ENCODE results near the gene AATK. TPM values are rescaled to one million over a fixed set of nuclear protein-coding genes. Genes with fewer than 3 reads are reported as not detected.

AATK gene
- total and polyA plus RNA-seq, 2 of the 4 experiments (the other 2 are of a cell fraction), result under 0.01 to 0.21 TPM

- WGBS, 2 experiments (ENCODE audit: extremely low coverage in 2 of 2, insufficient read length in 1 of 2), result 91% methylated on average over 21 of the region's 49 CpGs; no CpG with 5 or more reads in 1 of the 2 experiments
- H4K91ac ChIP-seq (ENCODE audit: insufficient read depth, low read depth, low read length), result no peak overlapping the region
- H3K27ac ChIP-seq (ENCODE audit: insufficient read depth, low read length), result no peak overlapping the region
- no peak overlapping the region for H3K4me3 ChIP-seq (ENCODE audit: insufficient read depth, low read depth, low read length)
- H3K14ac ChIP-seq (replicated peaks; ENCODE audit: low read depth, low read length), result no peak overlapping the region
- in situ Hi-C loops (cut with MboI; ENCODE audit: low sequenced_read_pairs), result no loop called here
- H4K8ac ChIP-seq (ENCODE audit: low read depth in 2 of 2, low read length in 2 of 2), result no peak overlapping the region
- no peak overlapping the region for H3K9ac ChIP-seq (ENCODE audit: low read depth, low read length)
- H2AFZ ChIP-seq (replicated peaks; ENCODE audit: low read length, poor library complexity), result no peak overlapping the region
- TF ChIP-seq SMC3 (IDR thresholded peaks at IDR 0.05; ENCODE audit: low read depth, low read length), result no peak
- no peak for TF ChIP-seq ELK1 (IDR thresholded peaks at IDR 0.05; ENCODE audit: borderline replicate concordance, low read depth, low read length)
- TF ChIP-seq MXI1 (IDR thresholded peaks at IDR 0.05; ENCODE audit: borderline replicate concordance, low read depth, low read length), result no peak
- TF ChIP-seq RAD21 (IDR thresholded peaks at IDR 0.05; ENCODE audit: low read length), result no peak
- TF ChIP-seq CTCF (conservative IDR thresholded peaks at IDR 0.05; ENCODE audit: low read depth, low read length), result no peak
- no peak for TF ChIP-seq FOS (IDR thresholded peaks at IDR 0.05; ENCODE audit: low read depth, low read length)
- TF ChIP-seq CEBPB (IDR thresholded peaks at IDR 0.05; ENCODE audit: low read depth, low read length), result no peak
- TF ChIP-seq MAZ (IDR thresholded peaks at IDR 0.05; ENCODE audit: borderline replicate concordance, low read depth, low read length), result no peak
- no peak overlapping the region for H3K4ac ChIP-seq (ENCODE audit: low read depth, low read length)
- ChIA-PET POLR2A (ENCODE audit: unreplicated experiment) (no interaction called here), CTCF (no interaction called here)
- H2BK20ac ChIP-seq (ENCODE audit: low read depth, low read length), result no peak overlapping the region
- H3K27me3 ChIP-seq (ENCODE audit: control insufficient read depth, insufficient read depth, low read length), result peaks cover 6% of the 10 kb centered on the region; the same call in 1 of the 2 replicates
- ATAC-seq (ENCODE audit: low read depth), result no peak
- intact Hi-C loops (cut with micrococcal nuclease), result no loop called here
- no peak overlapping the region for H2BK5ac ChIP-seq (ENCODE audit: low read depth, low read length, poor library complexity, severe bottlenecking)
- no peak overlapping the region for H3K18ac ChIP-seq (ENCODE audit: low read depth, low read length)
- no TSS peak for BruUV-seq (replicated peaks)
- no peak overlapping the region for H3K56ac ChIP-seq (ENCODE audit: extremely low read depth, insufficient read depth, low read length)
- H3K4me1 ChIP-seq (ENCODE audit: control insufficient read depth, insufficient read depth, low read length), result no peaks in the 10 kb centered on the region
- H3K23ac ChIP-seq (ENCODE audit: low read depth, low read length), result no peak overlapping the region
- no peak for DNase-seq
- no peaks in the 10 kb centered on the region for H3K9me3 ChIP-seq (ENCODE audit: control insufficient read depth, insufficient read depth, low read length)
- dilution Hi-C loops (cut with HindIII; ENCODE audit: low sequenced_read_pairs, unreplicated experiment), result no loop called here
- no peak overlapping the region for H4K5ac ChIP-seq (ENCODE audit: low read depth, low read length)
- H2AK5ac ChIP-seq (ENCODE audit: low read depth, low read length), result no peak overlapping the region
- H4K20me1 ChIP-seq (ENCODE audit: insufficient read depth, low read length), result no peaks in the 10 kb centered on the region
- H3K36me3 ChIP-seq (ENCODE audit: control insufficient read depth, insufficient read depth, low read length), result no peaks in the 10 kb centered on the region
- no peak overlapping the region for H2BK15ac ChIP-seq (ENCODE audit: low read depth, low read length)
- no peaks in the 10 kb centered on the region for H3K9me1 ChIP-seq (ENCODE audit: insufficient read depth, low read length)
- H2AK9ac ChIP-seq (replicated peaks; ENCODE audit: low read depth, low read length, poor library complexity), result no peak overlapping the region
- no peak overlapping the region for H2BK120ac ChIP-seq (ENCODE audit: low read depth, low read length)
- H3K4me2 ChIP-seq (ENCODE audit: low read depth, low read length), result no peak overlapping the region
- no peaks in the 10 kb centered on the region for H3K79me1 ChIP-seq (ENCODE audit: low read depth in 1 of 2, low read length in 2 of 2)
Measured at GRCh38 chr17:81180836-81181810, 15.1 kb upstream of the AATK start.

Data from IMR-90 (cell line).